GM12878 (cell line): ENCODE data around the gene WWOX. TPM values are rescaled to one million over a fixed set of nuclear protein-coding genes. Genes with fewer than 3 reads are reported as not detected.

Experiments
- ATAC-seq: fragments of 200-7000 bp; cut with Tn5 transposase; 3 replicates; pipeline ENCODE4 v1.9.1; 2020; ENCODE audit warnings: mild to moderate bottlenecking, moderate library complexity
- BruUV-seq: library from RNA; stranded (reverse); fragments of 400-500 nt; replicated peaks from 2 replicates; lab custom pipeline; 2021; lab: Mats Ljungman, UMichigan
- CTCF ChIA-PET: fragments of 300-600 bp; sonication (Branson Sonifier 250); formaldehyde crosslinking; extraction: SDS; loops from one replicate; lab custom pipeline; 2021; ENCODE audit warnings: inconsistent platforms; lab: Yijun Ruan, JAX
- POLR2A ChIA-PET: fragments of 350-600 bp; formaldehyde crosslinking; extraction: SDS; loops from one replicate; lab custom pipeline; 2021; ENCODE audit warnings: inconsistent platforms; lab: Charles Lee
- RAD21 ChIA-PET: fragments of 300-600 bp; sonication (Branson Sonifier 250); formaldehyde crosslinking; loops from one replicate; lab custom pipeline; 2023; ENCODE audit warnings: antibody characterized with exemption; ENCODE audit not compliant: unreplicated experiment; lab: Charles Lee
- SMC1A ChIA-PET: fragments of 300-600 bp; sonication (Branson Sonifier 250); formaldehyde crosslinking; loops from one replicate; lab custom pipeline; 2023; ENCODE audit not compliant: unreplicated experiment, uncharacterized antibody; lab: Charles Lee
- DNase-seq: peaks from one replicate; pipeline ENCODE4 v3.0.0-alpha.2; 2011; ENCODE audit warnings: low read depth, low spot score
- FAIRE-seq: peaks from 3 replicates; lab custom pipeline; 2011; peaks lifted over from hg19 to GRCh38; lab: Jason Lieb, UNC
- H2AFZ ChIP-seq: 2 replicates; pipeline ENCODE4 v1.6.0; 2011; ENCODE audit warnings: low read depth, low read length, control low read depth; ENCODE audit not compliant: control insufficient read depth
- H3K27ac ChIP-seq: 2 replicates; pipeline ENCODE4 v1.5.1; 2011; ENCODE audit warnings: control low read depth; ENCODE audit not compliant: control insufficient read depth, insufficient read depth
- H3K27me3 ChIP-seq, 2 experiments: replicated peaks in 1 of 2; 2 replicates each; pipeline versions ENCODE4 v1.6.0 to v1.6.1; 2011; ENCODE audit warnings: low read length in 1 of 2; ENCODE audit not compliant: control insufficient read depth in 2 of 2, insufficient read depth in 2 of 2
- H3K36me3 ChIP-seq, 2 experiments: 2 replicates each; pipeline ENCODE4 v1.5.1; 2011; ENCODE audit warnings: low read length in 1 of 2; ENCODE audit not compliant: control insufficient read depth in 2 of 2, insufficient read depth in 2 of 2
- H3K4me1 ChIP-seq: 2 replicates; pipeline ENCODE4 v1.6.1; 2011; ENCODE audit warnings: mild to moderate bottlenecking, low read length, moderate library complexity, mixed read lengths; ENCODE audit not compliant: control insufficient read depth, insufficient read depth
- H3K4me2 ChIP-seq: 2 replicates; pipeline ENCODE4 v1.6.0; 2011; ENCODE audit warnings: control low read depth; ENCODE audit not compliant: control insufficient read depth, insufficient read depth
- H3K4me3 ChIP-seq: fragments of 200-600 bp; sonication (generic); 2 replicates; pipeline ENCODE4 v1.5.1; 2016
- H3K79me2 ChIP-seq: 2 replicates; pipeline ENCODE4 v1.6.0; 2011; ENCODE audit warnings: low read length; ENCODE audit not compliant: control insufficient read depth, insufficient read depth
- H3K9ac ChIP-seq: 2 replicates; pipeline ENCODE4 v1.8.0; 2011; ENCODE audit warnings: low read length, control low read depth, mixed read lengths; ENCODE audit not compliant: control insufficient read depth, insufficient read depth
- H3K9me3 ChIP-seq: replicated peaks from 3 replicates; pipeline ENCODE4 v1.5.1; 2011; ENCODE audit warnings: mild to moderate bottlenecking, low read length; ENCODE audit not compliant: control insufficient read depth, insufficient read depth
- H4K20me1 ChIP-seq: 2 replicates; pipeline ENCODE4 v1.6.0; 2011; ENCODE audit not compliant: control insufficient read depth, insufficient read depth
- ASH2L ChIP-seq: fragments of 300-600, 200-600 bp; sonication (generic); IDR thresholded peaks from 2 replicates; pipeline ENCODE4 v1.6.1; 2017; ENCODE audit warnings: low read depth, mild to moderate bottlenecking, borderline replicate concordance
- CHD4 ChIP-seq: fragments of 200-600 bp; sonication (generic); IDR thresholded peaks from 2 replicates; pipeline ENCODE4 v1.6.1; 2016; ENCODE audit warnings: mild to moderate bottlenecking
- EED ChIP-seq: sonication (generic); IDR thresholded peaks from 2 replicates; pipeline ENCODE4 v1.6.1; 2016; ENCODE audit warnings: antibody characterized with exemption, low read depth
- EP300 ChIP-seq, 2 experiments: fragments of 150-350 bp in 1 of 2; IDR thresholded peaks; 2 replicates each; pipeline ENCODE4 v1.6.1; 2011 to 2012; ENCODE audit warnings: low read depth in 2 of 2, low read length in 2 of 2, borderline replicate concordance in 1 of 2, improper control_type of control experiment in 1 of 2, inconsistent platforms in 1 of 2; ENCODE audit not compliant: control insufficient read depth in 1 of 2
- ESRRA ChIP-seq: IDR thresholded peaks from 2 replicates; pipeline ENCODE4 v1.6.1; 2012; ENCODE audit warnings: mild to moderate bottlenecking, low read length, improper control_type of control experiment
- IRF4 ChIP-seq: IDR thresholded peaks from 2 replicates; pipeline ENCODE4 v1.6.1; 2011; ENCODE audit warnings: low read depth, low read length
- KLF5 ChIP-seq: fragments of 450-650 bp; IDR thresholded peaks from 2 replicates; pipeline ENCODE4 v1.6.1; 2014; ENCODE audit warnings: mild to moderate bottlenecking; ENCODE audit not compliant: partially characterized antibody
- NBN ChIP-seq: fragments of 450-650 bp; IDR thresholded peaks from 2 replicates; pipeline ENCODE4 v1.6.1; 2016
- NFIC ChIP-seq: IDR thresholded peaks from 2 replicates; pipeline ENCODE4 v1.6.1; 2012; ENCODE audit warnings: low read depth, mild to moderate bottlenecking, inconsistent platforms, low read length, moderate library complexity
- NRF1 ChIP-seq: conservative IDR thresholded peaks from 2 replicates; pipeline ENCODE4 v1.6.1; 2011; ENCODE audit warnings: mild to moderate bottlenecking, low read depth, low read length, improper control_type of control experiment
- POU2F2 ChIP-seq: IDR thresholded peaks from 3 replicates; pipeline ENCODE4 v1.6.1; 2011; ENCODE audit warnings: low read depth, mild to moderate bottlenecking, low read length, borderline replicate concordance
- TCF12 ChIP-seq: IDR thresholded peaks from 2 replicates; pipeline ENCODE4 v1.6.1; 2011; ENCODE audit warnings: low read depth, mild to moderate bottlenecking, low read length
- USF2 ChIP-seq: IDR thresholded peaks from 2 replicates; pipeline ENCODE4 v1.6.1; 2011; ENCODE audit warnings: low read depth, low read length, improper control_type of control experiment, borderline replicate concordance
- YY1 ChIP-seq: IDR thresholded peaks from 2 replicates; pipeline ENCODE4 v1.6.1; 2011; ENCODE audit warnings: low read depth, mild to moderate bottlenecking, low read length
- ZNF217 ChIP-seq: fragments of 450-650 bp; IDR thresholded peaks from 2 replicates; pipeline ENCODE4 v1.6.1; 2017; ENCODE audit warnings: antibody characterized with exemption, mild to moderate bottlenecking
- ZNF384 ChIP-seq: IDR thresholded peaks from 2 replicates; pipeline ENCODE4 v1.6.1; 2012; ENCODE audit warnings: low read depth, mild to moderate bottlenecking, low read length, improper control_type of control experiment, borderline replicate concordance
- WGBS: methylation state at CpG from one replicate; pipeline ENCODE4 v1.1.6; 2016; ENCODE audit warnings: low lambda C conversion rate; ENCODE audit not compliant: insufficient replicate concordance, insufficient coverage; ENCODE audit errors: missing lambda C conversion rate; 5-methylcytosine and 5-hydroxymethylcytosine counted together
- in situ Hi-C: fragments of 300-500 bp; cut with MboI; formaldehyde crosslinking; loops from 9 replicates; pipeline ENCODE4 v1.14.3; 2018; ENCODE audit warnings: mixed read lengths
- intact Hi-C: fragments of 100-400 bp; cut with micrococcal nuclease; formaldehyde crosslinking; loops from one replicate; pipeline ENCODE4 v1.14.2; 2022; ENCODE audit not compliant: unreplicated experiment
- polyA plus RNA-seq, 11 experiments: library from polyadenylated mRNA; depleted of rRNA in 4 of 11; unstranded in 6 of 11; stranded (reverse) in 5 of 11; fragments of >200 nt; fragmentation: Nextera tagmentation in 4 of 11; fragmentation: Illumina TruSeq in 1 of 11; extraction: Ambion mirVana in 4 of 11; extraction: Trizol in 1 of 11; gene quantifications; 1 replicate in 1 of 11; 2 replicates in 10 of 11; pipeline versions ENCODE4 v1.2.1 to v1.2.3, GENCODE V29; 2011 to 2016; ENCODE audit warnings: inconsistent platforms in 2 of 11, missing spikeins in 2 of 11, low read depth in 1 of 11
- total RNA-seq, 4 experiments: library from RNA; depleted of rRNA in 3 of 4; stranded (reverse); fragments of >200 nt in 3 of 4; fragmentation: Illumina TruSeq in 1 of 4; extraction: Trizol in 1 of 4; gene quantifications; 2 replicates each; pipeline versions ENCODE4 v1.2.1 to v1.2.3, GENCODE V29; 2013 to 2021

The WWOX gene
- total and polyA plus RNA-seq, 10 of the 15 experiments (the other 5 are each of a cell fraction or from before 2014, with no cell fraction given), result 2.8 to 24.4 (median 17.8) TPM

- Histone ChIP-seq H4K20me1 (no peaks in the 10 kb centered on the region), H3K9ac (no peak overlapping the region), H3K4me2 (no peak overlapping the region), H2AFZ (no peak overlapping the region), H3K27me3 (no peaks in the 10 kb centered on the region), H3K4me3 (no peak overlapping the region), H3K9me3 (no peaks in the 10 kb centered on the region), H3K79me2 (no peaks in the 10 kb centered on the region), H3K36me3 (no peaks in the 10 kb centered on the region), H3K4me1 (no peaks in the 10 kb centered on the region), H3K27ac (no peak overlapping the region)
- FAIRE-seq, result no peak
- ATAC-seq, result no peak
- ChIA-PET RAD21 (no interaction called here), SMC1A (interaction anchor here (1.9 kb wide), 1 partner anchor 19 kb away, joined by 5 read pairs; no protein-coding TSS in a partner anchor), POLR2A (no interaction called here), CTCF (no interaction called here)
- no peak for DNase-seq
- in situ Hi-C loops, result no loop called here
- intact Hi-C loops, result no loop called here
- WGBS, result 33% methylated on average over 8 of the region's 8 CpGs
- no TSS peak for BruUV-seq
- TF ChIP-seq EP300 (IDR thresholded peaks at IDR 0.05; ENCODE audit: borderline replicate concordance in 1 of 2, control insufficient read depth in 1 of 2, low read depth in 2 of 2, low read length in 2 of 2), result no peak
- no peak for TF ChIP-seq NRF1
Measured at GRCh38 chr16:78641433-78641832, 542.0 kb downstream of the WWOX start.

DNA sequence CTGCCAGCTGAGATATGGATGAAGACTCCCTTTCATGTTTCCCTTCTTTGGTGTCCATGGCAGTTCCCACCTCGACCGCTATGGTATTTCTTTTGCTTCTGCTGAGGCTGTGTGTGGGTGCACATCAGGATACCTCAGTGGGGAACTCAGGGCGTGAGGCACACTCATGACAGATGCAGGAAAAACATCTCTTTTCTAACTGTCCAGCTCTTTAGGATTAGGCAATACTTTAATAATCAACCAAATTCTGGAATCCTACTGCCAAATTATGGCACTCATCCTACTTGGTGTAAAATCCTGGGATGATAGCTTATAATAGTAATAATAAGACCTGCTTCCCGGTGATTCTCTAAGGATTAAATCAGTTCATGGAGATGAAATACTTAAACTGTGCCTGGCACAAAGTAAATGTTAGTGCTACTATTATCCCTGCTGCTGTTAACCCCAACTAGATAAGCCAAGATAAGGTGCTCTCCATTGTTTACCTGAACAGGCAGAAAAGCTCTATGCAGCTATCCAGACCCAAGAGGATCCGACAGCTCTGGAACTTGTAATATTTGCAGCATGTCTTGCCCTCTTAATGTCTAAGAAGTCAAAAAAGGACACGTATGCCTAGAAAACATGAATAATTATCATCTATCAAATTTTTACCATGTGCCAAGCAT, 543.3 kb downstream of the WWOX start:
- no TSS peak for BruUV-seq

More for the DNA sequence above, 543.3 kb downstream of the WWOX start:
- no peaks in the 10 kb centered on the region for H3K9me3 ChIP-seq
- DNase-seq (no peak), ATAC-seq (no peak), FAIRE-seq (no peak)
- intact Hi-C loops, result no loop called here
- H3K4me1 ChIP-seq, result no peaks in the 10 kb centered on the region
- no peak overlapping the region for H3K4me2 ChIP-seq
- H3K27ac ChIP-seq, result no peak overlapping the region
- H2AFZ ChIP-seq, result no peak overlapping the region
- in situ Hi-C loops, result no loop called here
- ChIA-PET POLR2A (no interaction called here), RAD21 (no interaction called here), SMC1A (interaction anchor here (1.3 to 1.9 kb wide), 2 partner anchors 14 to 20 kb away, joined by 3 to 5 read pairs; no protein-coding TSS in a partner anchor), CTCF (no interaction called here)
- no peaks in the 10 kb centered on the region for H4K20me1 ChIP-seq
- 67% methylated on average over 6 of the region's 6 CpGs for WGBS
- no peaks in the 10 kb centered on the region for H3K27me3 ChIP-seq
- no peaks in the 10 kb centered on the region for H3K79me2 ChIP-seq
- H3K4me3 ChIP-seq, result no peak overlapping the region
- TF ChIP-seq EED (no peak), CHD4 (no peak), ZNF384 (no peak), IRF4 (no peak), USF2 (no peak), NBN (no peak), ESRRA (no peak), ZNF217 (no peak), ASH2L (no peak), KLF5 (no peak), POU2F2 (no peak), TCF12 (no peak), YY1 (no peak), NFIC (no peak)
- no peaks in the 10 kb centered on the region for H3K36me3 ChIP-seq
- H3K9ac ChIP-seq, result no peak overlapping the region
